WTC11 (cell line): ENCODE results near the gene INO80E. TPM values are rescaled to one million over a fixed set of nuclear protein-coding genes. Genes with fewer than 3 reads are reported as not detected.

Experiments used
- ATAC-seq: fragments of 200-7000 bp; cut with Tn5 transposase; 2 replicates; pipeline ENCODE4 v1.10.0; 2021; ENCODE audit warnings: mild to moderate bottlenecking, moderate library complexity
- CTCF ChIA-PET: fragments of 300-600 bp; sonication (Branson Sonifier 250); formaldehyde crosslinking; loops from one replicate; lab custom pipeline; 2021; ENCODE audit warnings: antibody characterized with exemption; lab: Charles Lee
- POLR2A ChIA-PET: fragments of 350-600 bp; sonication (Branson Sonifier 250); formaldehyde crosslinking; loops from one replicate; lab custom pipeline; 2021; ENCODE audit warnings: antibody characterized with exemption; lab: Charles Lee
- DNase-seq: peaks from one replicate; pipeline ENCODE4 v3.0.0; 2021; ENCODE audit warnings: low spot score
- H3K27ac Mint-ChIP-seq: 2 replicates; pipeline ENCODE4 v1.8.0; 2021; ENCODE audit warnings: mixed read lengths
- H3K27me3 Mint-ChIP-seq: 2 replicates; pipeline ENCODE4 v1.8.0; 2021; ENCODE audit warnings: low read depth, mild to moderate bottlenecking, moderate library complexity, mixed read lengths
- H3K36me3 Mint-ChIP-seq: 2 replicates; pipeline ENCODE4 v1.8.0; 2021; ENCODE audit warnings: mixed read lengths
- H3K4me1 Mint-ChIP-seq: 2 replicates; pipeline ENCODE4 v1.8.0; 2022; ENCODE audit warnings: mixed read lengths
- H3K4me3 Mint-ChIP-seq: 2 replicates; pipeline ENCODE4 v1.8.0; 2021; ENCODE audit warnings: mild to moderate bottlenecking, moderate library complexity, mixed read lengths
- H3K9me3 Mint-ChIP-seq: 2 replicates; pipeline ENCODE4 v1.8.0; 2021; ENCODE audit warnings: mixed read lengths
- ATF2 ChIP-seq: sonication (generic); formaldehyde crosslinking; IDR thresholded peaks from 2 replicates; pipeline ENCODE4 v1.8.1; 2022; ENCODE audit warnings: low read depth, missing genetic modification reagents, borderline replicate concordance
- CDX4 ChIP-seq: fragments of 250-450 bp; sonication (Bioruptor Pico); IDR thresholded peaks from 2 replicates; pipeline ENCODE4 v1.9.0; 2021; ENCODE audit warnings: moderate library complexity, mild to moderate bottlenecking, inconsistent platforms, borderline replicate concordance
- CTCF ChIP-seq: fragments of 200-600 bp; IDR thresholded peaks from 2 replicates; pipeline ENCODE4 v1.8.0; 2022; ENCODE audit warnings: antibody characterized with exemption
- HMGA2 ChIP-seq: fragments of 250-450 bp; sonication (Bioruptor Pico); IDR thresholded peaks from 2 replicates; pipeline ENCODE4 v1.4.0; 2021; ENCODE audit warnings: mild to moderate bottlenecking, moderate library complexity
- HMGXB4 ChIP-seq: sonication (generic); formaldehyde crosslinking; IDR thresholded peaks from 2 replicates; pipeline ENCODE4 v1.8.1; 2023; ENCODE audit warnings: mild to moderate bottlenecking, moderate library complexity, missing genetic modification reagents
- JAZF1 ChIP-seq: fragments of 250-450 bp; sonication (Bioruptor Pico); IDR thresholded peaks from 2 replicates; pipeline ENCODE4 v1.9.0; 2021; ENCODE audit warnings: moderate library complexity, mild to moderate bottlenecking, inconsistent platforms
- JUN ChIP-seq: sonication (generic); formaldehyde crosslinking; IDR thresholded peaks from 2 replicates; pipeline ENCODE4 v1.8.0; 2023; ENCODE audit warnings: mild to moderate bottlenecking, missing genetic modification reagents
- PRDM15 ChIP-seq: sonication (generic); formaldehyde crosslinking; IDR thresholded peaks from 2 replicates; pipeline ENCODE4 v1.8.0; 2022; ENCODE audit warnings: missing genetic modification reagents
- PREB ChIP-seq: sonication (generic); formaldehyde crosslinking; IDR thresholded peaks from 2 replicates; pipeline ENCODE4 v1.8.1; 2022; ENCODE audit warnings: mild to moderate bottlenecking, missing genetic modification reagents, moderate library complexity, borderline replicate concordance
- USF1 ChIP-seq: sonication (generic); formaldehyde crosslinking; IDR thresholded peaks from 2 replicates; pipeline ENCODE4 v1.8.0; 2022; ENCODE audit warnings: mild to moderate bottlenecking, missing genetic modification reagents
- total RNA-seq: library from RNA; stranded (reverse); gene quantifications from 3 replicates; pipeline ENCODE4 v1.2.3, GENCODE V29; 2021

INO80E gene
- total RNA-seq, 1 experiment from 2014 or later: 101 TPM

- ChIA-PET CTCF (interaction anchor here (0.5 to 1.6 kb wide), 25 partner anchors 9 to 367 kb away, joined by 3 to 23 read pairs (median 4); partner anchors contain the start of genes ASPHD1, DOC2A, KCTD13 and PAGR1), POLR2A (interaction anchor here (1.3 kb wide), 1 partner anchor 31 kb away, joined by 3 read pairs; the partner anchor contains the start of gene TLCD3B)
- DNase-seq: peak; percentile 77
- TF ChIP-seq JAZF1: no peak
- TF ChIP-seq HMGXB4: 0 out of 2 replicates have a peak, but pooled peaks have one; percentile 38
- no peak for TF ChIP-seq JUN (CRISPR knock-in tag)
- TF ChIP-seq CTCF: 0 out of 2 replicates have a peak, but pooled peaks have one; percentile 33
- TF ChIP-seq PREB (CRISPR knock-in tag): no peak
- peak overlapping the region; percentile 24; the same call in 1 of the 2 replicates for H3K4me3 Mint-ChIP-seq
- peaks cover 17% of the 10 kb centered on the region for H3K4me1 Mint-ChIP-seq
- H3K27ac Mint-ChIP-seq: no peak overlapping the region; the same call in 1 of the 2 replicates
- no peaks in the 10 kb centered on the region for H3K9me3 Mint-ChIP-seq
- peaks cover 18% of the 10 kb centered on the region for H3K36me3 Mint-ChIP-seq
- no peaks in the 10 kb centered on the region for H3K27me3 Mint-ChIP-seq
- peak; percentile 31 for ATAC-seq
Measured at GRCh38 chr16:30000735-30001631, 4.9 kb downstream of the INO80E start.

GRCh38 chr16:30002614-30003346, 6.7 kb downstream of the INO80E start:
- CTCF ChIA-PET: interaction anchor here (1.0 to 1.3 kb wide), 2 partner anchors 27 to 154 kb away, joined by 3 to 5 read pairs; no protein-coding TSS in a partner anchor
- H3K27me3 Mint-ChIP-seq: no peaks in the 10 kb centered on the region
- TF ChIP-seq HMGA2 (CRISPR knock-in tag) (no peak), CDX4 (CRISPR knock-in tag) (no peak), ATF2 (CRISPR knock-in tag) (no peak)
- TF ChIP-seq, all 79 proteins: peak for 0
- no peaks in the 10 kb centered on the region for H3K9me3 Mint-ChIP-seq
- peaks cover 15% of the 10 kb centered on the region for H3K36me3 Mint-ChIP-seq
- H3K4me3 Mint-ChIP-seq: no peak overlapping the region
- DNase-seq: no peak
- no peak for ATAC-seq
- peaks cover 13% of the 10 kb centered on the region for H3K4me1 Mint-ChIP-seq
- peak overlapping the region; percentile 63 for H3K27ac Mint-ChIP-seq
- POLR2A ChIA-PET: interaction anchor here (0.6 to 1.3 kb wide), 2 partner anchors 29 to 319 kb away, joined by 3 read pairs; partner anchors contain the start of gene TLCD3B

GRCh38 chr16:30003670-30004423, 7.8 kb downstream of the INO80E start:
- no peaks in the 10 kb centered on the region for H3K9me3 Mint-ChIP-seq
- no peak overlapping the region for H3K4me3 Mint-ChIP-seq
- no peak overlapping the region for H3K27ac Mint-ChIP-seq
- POLR2A ChIA-PET: interaction anchor here (0.6 kb wide), 1 partner anchor 198 kb away, joined by 3 read pairs; the partner anchor contains the start of gene MAZ
- DNase-seq (no peak), ATAC-seq (no peak)
- CTCF ChIA-PET: interaction anchor here (1.0 to 2.4 kb wide), 5 partner anchors 28 to 155 kb away, joined by 3 to 24 read pairs (median 6); partner anchors contain the start of genes ASPHD1, SEZ6L2, TAOK2 and TLCD3B
- H3K4me1 Mint-ChIP-seq: peaks cover 15% of the 10 kb centered on the region
- no peaks in the 10 kb centered on the region for H3K27me3 Mint-ChIP-seq
- peaks cover 9% of the 10 kb centered on the region for H3K36me3 Mint-ChIP-seq
- TF ChIP-seq PRDM15 (CRISPR knock-in tag) (no peak), USF1 (CRISPR knock-in tag) (no peak), JAZF1 (no peak)
